ENCODE results near the gene CRYBG3. TPM values are rescaled to one million over a fixed set of nuclear protein-coding genes. Genes with fewer than 3 reads are reported as not detected.

Gene CRYBG3
- total RNA-seq, 2 donors from 2014 or later = 13.4 to 29.2 TPM

GRCh38 chr3:97970956-97971620 lies 149.3 kb downstream of the CRYBG3 start:
- Histone ChIP-seq H3K36me3 (no peaks in the 10 kb centered on the region), H3K4me3 (peak overlapping the region; percentile 86), H3K9me3 (no peaks in the 10 kb centered on the region), H3K27ac (peak overlapping the region; percentile 46 to 57), H3K4me1 (ENCODE audit: control insufficient read depth in 1 of 2, low read depth in 2 of 2) (peaks cover 5 to 15% of the 10 kb centered on the region in 2 donors), H3K27me3 (replicated peaks; ENCODE audit: insufficient read depth) (no peaks in the 10 kb centered on the region)
- DNase-seq (ENCODE audit: low spot score) = no peak
- no peak for TF ChIP-seq CTCF (IDR thresholded peaks at IDR 0.05)
- no peak for ATAC-seq (ENCODE audit: insufficient number of reproducible peaks, low FRiP score, low read depth)

- Histone ChIP-seq H3K9me3 (no peaks in the 10 kb centered on the region), H3K27ac (peak within 1 kb of the TSS; percentile 46 to 57), H3K27me3 (replicated peaks; ENCODE audit: insufficient read depth) (no peaks in the 10 kb centered on the region), H3K4me1 (ENCODE audit: control insufficient read depth in 1 of 2, low read depth in 2 of 2) (peaks cover 5 to 15% of the 10 kb centered on the region in 2 donors), H3K4me3 (peak within 1 kb of the TSS; percentile 86), H3K36me3 (no peaks in the 10 kb centered on the region)
- TF ChIP-seq CTCF (IDR thresholded peaks at IDR 0.05) = no peak
- DNase-seq (ENCODE audit: low spot score) (no peak), ATAC-seq (ENCODE audit: insufficient number of reproducible peaks, low FRiP score, low read depth) (peak; percentile 75)
Measured at GRCh38 chr3:97971679-97972567, 150.1 kb downstream of the CRYBG3 start, which contains the start of gene RIOX2. Gene RIOX2 (minus strand): TSS chr3:97972431. CDS start chr3:97967593, 4,838 bp downstream.

GRCh38 chr3:97972976-97973375 lies 151.2 kb downstream of the CRYBG3 start:
- peaks cover 5 to 15% of the 10 kb centered on the region in 2 donors for H3K4me1 ChIP-seq (ENCODE audit: control insufficient read depth in 1 of 2, low read depth in 2 of 2)
- ATAC-seq (ENCODE audit: insufficient number of reproducible peaks, low FRiP score, low read depth) = no peak
- H3K27ac ChIP-seq = peak overlapping the region in 1 of 2 donors; percentile 57
- no peak for DNase-seq (ENCODE audit: low spot score)
- no peaks in the 10 kb centered on the region for H3K27me3 ChIP-seq (replicated peaks; ENCODE audit: insufficient read depth)
- H3K4me3 ChIP-seq = peak overlapping the region; percentile 86
- H3K36me3 ChIP-seq = no peaks in the 10 kb centered on the region
- no peaks in the 10 kb centered on the region for H3K9me3 ChIP-seq
- no peak for TF ChIP-seq CTCF (IDR thresholded peaks at IDR 0.05)

- Histone ChIP-seq H3K9me3 (no peaks in the 10 kb centered on the region), H3K4me1 (ENCODE audit: control insufficient read depth in 1 of 2, low read depth in 2 of 2) (peaks cover 5 to 15% of the 10 kb centered on the region in 2 donors), H3K4me3 (no peak overlapping the region), H3K36me3 (no peaks in the 10 kb centered on the region), H3K27ac (no peak overlapping the region), H3K27me3 (replicated peaks; ENCODE audit: insufficient read depth) (no peaks in the 10 kb centered on the region)
- no peak for TF ChIP-seq CTCF (IDR thresholded peaks at IDR 0.05)
- ATAC-seq (ENCODE audit: insufficient number of reproducible peaks, low FRiP score, low read depth) (no peak), DNase-seq (ENCODE audit: low spot score) (no peak)
Measured at GRCh38 chr3:97974996-97975395, 153.2 kb downstream of the CRYBG3 start.

- Histone ChIP-seq H3K4me3 (no peak overlapping the region), H3K27ac (no peak overlapping the region), H3K9me3 (no peaks in the 10 kb centered on the region), H3K27me3 (replicated peaks; ENCODE audit: insufficient read depth) (no peaks in the 10 kb centered on the region), H3K36me3 (no peaks in the 10 kb centered on the region), H3K4me1 (ENCODE audit: control insufficient read depth in 1 of 2, low read depth in 2 of 2) (peaks cover 5 to 15% of the 10 kb centered on the region in 2 donors)
- no peak for TF ChIP-seq CTCF (IDR thresholded peaks at IDR 0.05)
- no peak for DNase-seq (ENCODE audit: low spot score)
- ATAC-seq (ENCODE audit: insufficient number of reproducible peaks, low FRiP score, low read depth) = no peak
Measured at GRCh38 chr3:97975466-97975865, 153.7 kb downstream of the CRYBG3 start.

Measured in thoracic aorta (tissue), 2 donors.